Prostate gland (tissue), 1 donor: ENCODE measurements around the gene SLC5A9.

Source experiments
- POLR2A ChIP-seq: fragments of 450-650 bp; IDR thresholded peaks from one replicate; pipeline ENCODE4 v1.6.1; 2016; ENCODE audit warnings: antibody characterized with exemption, mild to moderate bottlenecking
- POLR2AphosphoS5 ChIP-seq: sonication (generic); formaldehyde crosslinking; IDR thresholded peaks from one replicate; pipeline ENCODE4 v1.6.1; 2017; ENCODE audit warnings: antibody characterized with exemption

- TF ChIP-seq POLR2A = no peak
- TF ChIP-seq POLR2AphosphoS5 = no peak
Measured at GRCh38 chr1:48182439-48182838, 40.1 kb upstream of the SLC5A9 start.
